ENCODE data around the gene CRIP1. TPM values are rescaled to one million over a fixed set of nuclear protein-coding genes. Genes with fewer than 3 reads are reported as not detected.

CRIP1 gene
- polyA plus RNA-seq, 2 of the 4 experiments (the other 2 are of a cell fraction) = 280 to 999 TPM

DNA sequence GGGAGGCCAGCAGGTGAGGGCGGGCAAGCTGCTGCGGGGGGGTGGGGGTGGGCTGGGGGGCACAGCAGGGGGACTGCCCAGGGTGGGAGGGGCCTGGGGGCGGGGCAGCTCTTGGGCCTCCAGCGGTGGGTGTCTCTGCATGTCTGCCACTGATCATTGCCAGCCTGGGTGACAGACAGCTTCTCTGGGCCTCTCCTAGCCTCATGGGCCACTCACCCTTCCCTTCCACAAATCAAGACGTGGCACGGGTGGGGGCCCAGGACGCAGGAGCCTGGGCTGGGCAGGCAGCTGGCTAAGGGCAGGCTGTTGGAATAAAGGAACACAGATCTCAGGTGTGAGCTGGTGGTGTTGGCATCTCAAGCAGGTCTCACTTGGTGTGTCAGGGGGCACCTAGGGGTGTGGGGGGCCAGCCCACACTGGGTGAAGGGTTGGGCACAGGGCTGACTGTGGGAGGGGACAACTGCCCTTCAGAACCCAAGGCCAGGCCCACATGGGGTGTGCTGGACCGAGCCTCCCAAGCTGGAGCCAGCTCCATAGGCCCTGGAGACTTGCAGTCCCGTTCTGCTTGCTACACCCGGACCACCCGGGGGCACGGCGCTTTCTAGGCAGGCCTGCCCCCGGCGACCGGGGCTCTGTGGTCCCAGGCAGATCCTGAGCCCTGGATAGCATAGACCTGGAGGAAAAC lies 7.4 kb downstream of the CRIP1 start:
- no peak for TF ChIP-seq SMC3 (IDR thresholded peaks at IDR 0.05)
- no peak for TF ChIP-seq CHD2 (IDR thresholded peaks at IDR 0.05; ENCODE audit: low read length, partially characterized antibody)
- TF ChIP-seq, protein P1, sequence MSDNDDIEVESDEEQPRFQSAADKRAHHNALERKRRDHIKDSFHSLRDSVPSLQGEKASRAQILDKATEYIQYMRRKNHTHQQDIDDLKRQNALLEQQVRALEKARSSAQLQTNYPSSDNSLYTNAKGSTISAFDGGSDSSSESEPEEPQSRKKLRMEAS (IDR thresholded peaks at IDR 0.05) = no peak
- TF ChIP-seq CHD4 (IDR thresholded peaks at IDR 0.05; ENCODE audit: borderline replicate concordance) = no peak
- no peak for TF ChIP-seq ZSCAN20 (CRISPR knock-in tag; IDR thresholded peaks at IDR 0.05)
- no peak for TF ChIP-seq TFCP2L1 (CRISPR knock-in tag; IDR thresholded peaks at IDR 0.05)
- no peak for TF ChIP-seq KDM1A (IDR thresholded peaks at IDR 0.05; ENCODE audit: low read depth)
- TF ChIP-seq TP53 (CRISPR knock-in tag; IDR thresholded peaks at IDR 0.05) = no peak
- no peak for TF ChIP-seq NPAS2 (CRISPR knock-in tag; IDR thresholded peaks at IDR 0.05; ENCODE audit: borderline replicate concordance)
- no peak for TF ChIP-seq MYC (IDR thresholded peaks at IDR 0.05; ENCODE audit: borderline replicate concordance, low read length)
- no peak for TF ChIP-seq EHMT2 (IDR thresholded peaks at IDR 0.05; ENCODE audit: low read depth)
- peaks cover 14% of the 10 kb centered on the region for H3K4me1 ChIP-seq
- FAIRE-seq (no peak), DNase-seq (ENCODE audit: low read depth in 1 of 2, low spot score in 1 of 2) (peak in 1 of 2 experiments; percentile 3), ATAC-seq (no peak)
- H3K27ac ChIP-seq = no peak overlapping the region
- H3K9me3 ChIP-seq = no peaks in the 10 kb centered on the region
- CTCF ChIA-PET = interaction anchor here (0.7 to 3.2 kb wide), 3 partner anchors 8 to 34 kb away, joined by 4 to 29 read pairs (median 4); no protein-coding TSS in a partner anchor
- no peak overlapping the region for H3K4me3 ChIP-seq
- 73% methylated on average over 2 of the region's 16 CpGs for WGBS (ENCODE audit: missing lambda C conversion rate)
- POLR2A ChIA-PET = no interaction called here
- H3K4me2 ChIP-seq = no peak overlapping the region

- Histone ChIP-seq H3K4me3 (no peak overlapping the region), H3K9me3 (no peaks in the 10 kb centered on the region), H3K27ac (no peak overlapping the region), H3K4me1 (peaks cover 10% of the 10 kb centered on the region; the same call in 1 of the 3 replicates), H3K4me2 (no peak overlapping the region)
- no peak for DNase-seq (ENCODE audit: low read depth in 1 of 2, low spot score in 1 of 2)
- TF ChIP-seq CBX8 (IDR thresholded peaks at IDR 0.05) (no peak), POLR2AphosphoS2 (conservative IDR thresholded peaks at IDR 0.05; ENCODE audit: low read length) (no peak)
- TF ChIP-seq, protein P2, sequence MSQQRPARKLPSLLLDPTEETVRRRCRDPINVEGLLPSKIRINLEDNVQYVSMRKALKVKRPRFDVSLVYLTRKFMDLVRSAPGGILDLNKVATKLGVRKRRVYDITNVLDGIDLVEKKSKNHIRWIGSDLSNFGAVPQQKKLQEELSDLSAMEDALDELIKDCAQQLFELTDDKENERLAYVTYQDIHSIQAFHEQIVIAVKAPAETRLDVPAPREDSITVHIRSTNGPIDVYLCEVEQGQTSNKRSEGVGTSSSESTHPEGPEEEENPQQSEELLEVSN (IDR thresholded peaks at IDR 0.05; ENCODE audit: borderline replicate concordance, low read depth) = no peak
- ChIA-PET POLR2A (no interaction called here), CTCF (interaction anchor here (0.9 to 4.4 kb wide), 3 partner anchors 13 to 34 kb away, joined by 3 to 29 read pairs (median 15); no protein-coding TSS in a partner anchor)
- FAIRE-seq = no peak
- ATAC-seq = no peak
- WGBS (ENCODE audit: missing lambda C conversion rate) = 96% methylated on average over 6 of the region's 6 CpGs
These were observed 7.9 kb downstream of the CRIP1 start for GRCh38 chr14:105494606-105494929.

GRCh38 chr14:105495101-105495989 lies 8.7 kb downstream of the CRIP1 start:
- CTCF ChIA-PET = interaction anchor here (0.9 to 4.4 kb wide), 4 partner anchors 12 to 33 kb away, joined by 3 to 15 read pairs (median 8); no protein-coding TSS in a partner anchor
- peaks cover 10% of the 10 kb centered on the region; the same call in 1 of the 3 replicates for H3K4me1 ChIP-seq
- DNase-seq (ENCODE audit: low read depth in 1 of 2, low spot score in 1 of 2) = no peak
- no peak for FAIRE-seq
- H3K27ac ChIP-seq = no peak overlapping the region
- no peak for ATAC-seq
- WGBS (ENCODE audit: missing lambda C conversion rate) = 93% methylated on average over 13 of the region's 18 CpGs
- POLR2A ChIA-PET = no interaction called here
- H3K9me3 ChIP-seq = no peaks in the 10 kb centered on the region
- no peak overlapping the region for H3K4me2 ChIP-seq
- H3K4me3 ChIP-seq = no peak overlapping the region
- no peak for TF ChIP-seq EHMT2 (IDR thresholded peaks at IDR 0.05; ENCODE audit: low read depth)
- TF ChIP-seq JUN (IDR thresholded peaks at IDR 0.05) = no peak
- no peak for TF ChIP-seq GATA3 (IDR thresholded peaks at IDR 0.05; ENCODE audit: borderline replicate concordance)
- no peak for TF ChIP-seq MYC (IDR thresholded peaks at IDR 0.05; ENCODE audit: borderline replicate concordance, low read length)
- no peak for TF ChIP-seq EP300 (IDR thresholded peaks at IDR 0.05)
- TF ChIP-seq, protein P1 (IDR thresholded peaks at IDR 0.05) = no peak
- TF ChIP-seq POLR2A (IDR thresholded peaks at IDR 0.05; ENCODE audit: low read length) = no peak
- TF ChIP-seq ZC3H11A (IDR thresholded peaks at IDR 0.05) = no peak
- no peak for TF ChIP-seq NFE2L2 (conservative IDR thresholded peaks at IDR 0.05; ENCODE audit: low read length)
- TF ChIP-seq CHD4 (IDR thresholded peaks at IDR 0.05; ENCODE audit: borderline replicate concordance) = no peak
- TF ChIP-seq RNF2 (IDR thresholded peaks at IDR 0.05; ENCODE audit: borderline replicate concordance, low read depth) = no peak
